HG03342 (cell line): ENCODE data around the gene SLC7A14.

Experiments
- ATAC-seq: cut with Tn5 transposase; IDR thresholded peaks from one replicate; pipeline ENCODE4 v1.9.1; 2021; ENCODE audit warnings: mild to moderate bottlenecking, moderate library complexity; ENCODE audit not compliant: unreplicated experiment

The SLC7A14 gene

DNA sequence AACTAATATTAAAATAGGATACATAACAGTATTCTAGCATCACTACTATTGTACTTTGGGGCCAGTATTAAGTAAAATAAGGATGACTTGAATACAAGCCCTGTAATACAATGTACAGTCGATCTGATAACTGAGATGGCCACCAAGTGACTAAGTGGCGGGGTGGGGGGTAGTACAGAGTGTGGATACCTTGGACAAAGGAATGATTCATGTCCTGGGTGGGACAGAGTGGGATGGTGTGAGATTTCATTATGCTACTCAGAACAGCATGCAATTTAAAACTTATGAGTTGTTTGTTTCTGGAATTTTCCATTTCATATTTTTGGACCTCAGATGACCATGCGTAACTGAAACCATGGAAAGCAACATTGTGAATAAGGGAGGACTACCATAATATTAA, 46.0 kb downstream of the SLC7A14 start:
- no peak for ATAC-seq

DNA sequence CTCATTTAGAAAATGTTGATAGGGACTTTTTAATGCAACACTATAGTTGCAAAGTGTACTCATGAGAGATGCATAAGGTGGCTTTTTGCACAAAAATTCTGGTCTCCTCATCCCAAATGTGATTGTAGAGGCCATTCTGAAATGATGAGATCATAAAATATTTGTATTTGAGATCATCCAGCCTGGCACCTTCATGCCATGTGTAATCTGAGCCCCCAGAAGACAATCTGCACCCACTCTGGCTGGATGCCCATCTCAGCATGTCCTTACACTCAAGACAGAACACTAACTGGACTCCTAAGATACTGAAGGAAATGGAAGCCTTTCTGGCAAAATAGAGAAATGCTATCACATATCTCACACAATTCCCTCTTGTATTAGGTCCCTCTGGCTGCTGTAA, 49.2 kb downstream of the SLC7A14 start:
- no peak for ATAC-seq

DNA sequence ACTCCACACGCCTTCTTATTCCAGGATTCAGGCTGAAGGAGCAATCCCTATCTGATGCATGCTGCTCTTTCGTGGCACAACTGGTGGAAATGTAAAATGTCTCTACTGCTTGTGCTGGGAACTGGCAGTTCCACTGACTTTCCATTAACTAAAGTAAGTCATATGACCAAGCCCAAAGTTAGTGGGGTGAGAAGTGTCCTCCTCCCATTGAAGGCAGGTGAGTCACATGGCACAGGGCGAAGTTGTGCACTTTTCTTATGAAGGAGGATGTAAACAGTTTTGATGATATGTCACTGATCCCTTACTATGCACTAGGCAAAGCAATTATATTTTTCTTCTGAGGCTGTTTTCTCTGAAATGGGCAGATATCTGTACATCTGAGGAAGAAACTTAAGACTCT, 51.6 kb downstream of the SLC7A14 start:
- no peak for ATAC-seq

DNA sequence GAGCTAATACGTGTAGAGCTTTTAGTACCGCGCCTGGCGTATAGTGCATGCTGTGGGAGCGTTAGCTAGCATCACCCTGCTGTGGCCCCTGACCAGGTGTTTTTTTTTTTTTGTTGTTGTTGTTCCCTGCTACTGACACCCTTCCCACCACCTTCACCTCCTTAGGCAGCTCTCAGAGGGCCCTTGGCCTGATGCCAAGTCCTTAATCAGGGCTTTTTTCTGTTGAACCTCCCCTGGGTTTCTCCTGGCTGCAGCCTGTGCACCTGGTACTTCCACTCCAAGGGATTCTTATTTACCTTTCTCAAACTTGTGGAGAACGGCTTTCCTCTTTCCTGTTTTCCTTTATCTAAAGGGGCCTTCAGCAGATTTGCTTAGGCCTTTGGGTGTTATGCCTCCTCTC, 53.3 kb downstream of the SLC7A14 start:
- no peak for ATAC-seq

DNA sequence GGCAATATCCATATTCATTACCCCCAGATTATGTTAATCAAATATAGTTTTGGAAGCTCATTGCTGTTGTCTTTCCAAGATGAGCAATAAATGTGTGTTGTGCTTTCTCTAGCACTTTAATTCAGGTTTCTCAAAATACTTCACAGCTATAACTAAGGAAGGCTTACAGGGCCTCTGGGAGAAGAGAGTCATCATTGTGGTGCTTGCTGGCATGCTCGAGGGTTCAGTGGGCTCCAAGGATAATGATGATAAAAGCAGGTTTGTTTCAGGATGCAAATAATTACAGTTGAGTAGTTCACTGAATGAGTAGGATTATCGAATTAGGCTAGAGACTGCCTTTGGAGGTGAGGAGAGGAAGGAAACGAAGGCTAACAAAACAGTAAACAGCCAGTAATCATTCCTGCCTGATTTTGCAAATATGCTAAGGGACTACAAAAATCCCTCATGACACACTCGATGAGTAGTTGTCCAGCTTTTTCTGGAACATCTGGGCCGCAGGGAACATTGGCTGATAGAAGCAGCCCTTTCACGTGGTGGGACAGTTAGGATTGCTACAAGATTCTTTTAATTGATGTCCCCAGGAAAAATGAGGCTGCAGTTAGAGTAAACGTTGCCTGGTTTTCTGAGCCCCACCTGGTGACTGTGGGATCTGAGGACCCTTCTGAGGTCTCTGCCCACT, 54.1 kb downstream of the SLC7A14 start:
- no peak for ATAC-seq

DNA sequence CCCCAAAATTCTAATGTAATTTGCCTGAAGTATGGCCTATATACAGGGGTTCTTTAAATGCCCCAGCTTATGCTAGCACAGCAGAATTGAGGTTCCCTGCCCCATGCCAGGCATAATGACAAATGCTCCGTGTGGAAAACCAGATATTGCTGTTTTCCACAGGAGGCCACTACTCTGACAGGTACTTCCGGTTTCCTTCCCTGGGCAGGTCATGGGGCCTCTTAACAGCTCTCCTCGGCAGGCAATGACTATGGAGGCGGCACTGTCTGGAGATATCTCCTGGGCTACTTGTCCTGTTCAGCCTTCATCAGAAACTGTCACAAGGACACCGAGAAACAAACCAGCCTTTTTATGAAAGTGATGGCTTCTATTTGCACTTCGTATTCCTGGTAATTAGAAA, 54.8 kb downstream of the SLC7A14 start:
- no peak for ATAC-seq

DNA sequence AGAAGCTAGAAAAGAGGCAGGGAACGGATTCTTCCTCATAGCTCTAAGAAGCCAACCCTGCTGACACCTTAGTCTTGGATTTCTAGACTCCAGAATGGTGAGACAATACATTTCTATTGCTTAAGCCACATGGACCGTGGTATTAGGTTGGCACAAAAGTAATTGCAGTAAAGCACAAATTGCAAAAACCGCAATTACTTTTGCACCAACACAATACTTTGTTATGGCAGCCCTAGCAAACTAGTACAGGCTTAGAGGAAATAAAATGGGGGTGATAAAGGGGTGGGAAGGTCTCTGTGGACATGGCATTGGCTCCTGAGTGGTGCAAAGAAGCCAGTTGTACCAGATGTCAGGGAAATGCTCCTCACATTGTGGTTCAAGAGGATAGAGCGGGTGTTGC, 56.0 kb downstream of the SLC7A14 start:
- no peak for ATAC-seq

DNA sequence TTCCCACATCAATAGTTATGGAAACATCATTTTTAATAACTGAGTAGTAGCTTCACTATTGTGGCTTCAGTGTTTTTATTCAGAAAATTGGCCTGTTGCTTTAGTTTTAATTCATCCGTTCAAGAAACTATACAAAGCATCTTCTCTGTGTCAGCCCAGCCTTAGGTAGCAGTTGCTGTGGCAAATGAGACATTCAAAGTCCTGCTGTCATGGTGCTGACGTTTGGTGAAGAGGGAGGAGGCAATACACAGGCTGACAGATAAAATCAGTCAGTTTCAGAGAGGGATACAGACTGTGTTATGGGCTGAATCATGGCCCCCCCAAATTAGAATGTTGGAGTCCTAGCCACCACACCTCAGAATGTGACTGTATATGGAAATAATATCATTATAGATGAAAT, 56.5 kb downstream of the SLC7A14 start:
- no peak for ATAC-seq

DNA sequence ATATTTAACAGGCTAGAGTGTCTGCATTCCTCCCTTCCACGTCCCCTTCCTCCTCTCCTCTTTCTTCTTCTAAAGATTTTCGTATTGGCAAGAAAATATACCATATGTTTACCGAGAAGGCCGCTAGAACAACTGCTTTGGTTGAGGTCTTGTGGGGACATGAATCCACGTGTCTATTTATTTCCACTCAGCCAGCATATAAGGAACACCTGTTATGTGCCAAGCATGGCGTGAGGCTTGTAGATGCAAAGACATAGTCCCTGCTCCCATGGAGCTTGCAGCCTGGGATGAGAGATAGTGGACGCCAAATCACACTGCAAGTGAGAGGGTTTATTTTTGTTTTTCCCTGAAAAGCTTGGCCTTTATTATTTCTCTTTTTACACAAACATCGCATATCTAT, 57.1 kb downstream of the SLC7A14 start:
- no peak for ATAC-seq

DNA sequence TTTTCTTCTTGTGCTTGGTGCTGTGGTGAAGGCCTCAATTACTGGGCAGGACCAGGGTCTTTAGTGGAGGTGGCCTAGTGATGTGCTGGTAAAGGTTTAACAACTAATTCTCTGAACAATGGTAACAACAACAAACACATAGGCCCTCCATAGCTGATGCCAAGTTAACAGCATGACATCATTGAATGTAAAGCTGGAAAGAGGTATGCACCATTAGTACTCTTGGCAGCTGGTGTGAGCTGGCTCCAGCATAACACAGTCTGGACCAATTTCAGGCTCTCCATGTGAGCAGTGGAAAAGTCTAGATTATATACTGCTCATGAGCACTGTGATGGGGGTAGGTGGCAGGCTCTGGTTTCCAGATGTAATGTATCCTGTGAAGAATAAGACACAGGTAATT, 61.8 kb downstream of the SLC7A14 start:
- ATAC-seq = no peak

DNA sequence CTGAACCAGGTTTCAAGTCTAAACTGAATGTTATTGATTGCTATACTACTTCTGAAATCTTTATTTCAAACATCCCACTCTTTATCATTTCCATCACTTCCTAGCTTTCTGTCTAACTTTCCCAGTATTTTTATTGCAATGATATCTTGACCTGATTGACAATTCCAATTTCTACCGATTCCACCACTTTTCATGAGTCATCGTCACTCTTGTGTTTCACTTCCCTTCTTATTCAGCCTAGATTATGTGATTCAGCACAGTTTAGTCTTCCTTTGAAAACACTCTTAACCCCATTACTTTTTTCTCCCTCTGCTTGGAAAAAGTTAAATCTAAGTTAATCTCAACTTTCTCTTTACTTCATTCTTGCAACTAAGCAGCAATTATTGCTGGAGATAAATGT, 62.6 kb downstream of the SLC7A14 start:
- ATAC-seq = no peak

DNA sequence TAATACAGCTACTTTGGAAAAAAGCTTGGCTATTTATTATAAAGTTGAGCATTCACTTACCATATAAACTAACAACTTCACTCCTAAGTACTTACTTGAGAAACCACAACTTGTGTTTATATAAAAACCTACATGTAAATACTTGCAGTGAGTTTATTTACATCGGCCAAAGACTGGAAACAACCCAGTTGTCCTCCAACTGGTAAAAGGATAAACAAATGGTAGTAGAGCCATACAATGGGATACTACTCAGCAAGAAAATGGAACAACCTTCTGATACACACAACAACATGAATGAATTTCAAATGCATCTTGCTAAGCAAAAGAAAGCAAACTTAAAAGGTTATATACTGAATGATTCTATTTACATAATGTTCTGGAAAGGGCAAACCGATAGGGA, 63.7 kb downstream of the SLC7A14 start:
- ATAC-seq = no peak

DNA sequence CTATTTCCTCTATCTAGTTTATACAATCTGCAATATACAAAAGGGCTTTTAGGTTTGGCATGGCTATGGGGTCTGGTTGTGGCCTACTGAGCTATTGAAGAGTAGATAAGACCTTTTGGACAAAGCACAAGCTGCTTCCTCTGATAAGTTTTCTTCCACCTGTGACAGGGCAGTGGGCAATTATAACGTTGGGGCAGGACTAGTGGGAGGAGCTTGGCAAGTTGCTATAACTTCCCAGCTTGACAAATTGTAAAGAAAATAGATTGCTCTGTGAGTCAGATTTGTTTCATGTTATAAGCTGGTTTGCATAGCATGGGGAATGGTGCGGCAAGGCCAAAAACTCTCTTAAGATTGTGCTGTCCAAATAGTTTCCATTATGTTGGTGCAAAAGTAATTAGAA, 64.9 kb downstream of the SLC7A14 start:
- ATAC-seq = no peak

DNA sequence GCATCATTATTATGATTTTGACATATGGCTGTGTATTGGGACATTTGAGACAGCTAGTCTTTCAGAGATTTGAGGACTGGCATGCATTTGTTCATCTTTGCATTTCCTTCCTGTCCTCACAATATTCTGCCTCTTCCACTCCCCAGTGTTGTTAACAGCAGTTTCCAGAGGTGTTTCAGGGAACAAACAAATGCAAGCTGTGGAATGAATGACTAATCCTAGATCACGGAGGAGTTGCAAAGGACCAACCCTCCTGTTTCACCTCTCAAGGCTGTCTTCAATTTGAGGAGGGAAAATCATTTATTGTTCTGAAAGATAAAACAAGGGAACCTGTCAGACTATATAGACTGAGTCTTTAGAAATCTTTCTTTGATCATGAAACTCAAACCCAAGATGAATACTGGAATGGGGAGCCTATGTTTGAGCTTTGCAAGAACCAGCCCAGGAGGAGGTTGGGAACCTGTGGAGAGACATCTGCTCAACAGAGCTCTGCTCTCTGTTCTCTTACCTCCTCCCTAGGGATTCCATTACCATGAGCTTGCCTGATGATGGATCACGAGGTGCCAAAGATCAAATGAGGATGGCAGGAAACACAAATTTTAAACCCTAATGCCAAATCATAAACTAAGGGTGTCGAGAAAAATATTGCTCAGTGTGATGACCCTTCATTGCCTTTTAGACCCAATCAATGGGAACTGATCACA, 68.5 kb downstream of the SLC7A14 start:
- ATAC-seq = no peak

DNA sequence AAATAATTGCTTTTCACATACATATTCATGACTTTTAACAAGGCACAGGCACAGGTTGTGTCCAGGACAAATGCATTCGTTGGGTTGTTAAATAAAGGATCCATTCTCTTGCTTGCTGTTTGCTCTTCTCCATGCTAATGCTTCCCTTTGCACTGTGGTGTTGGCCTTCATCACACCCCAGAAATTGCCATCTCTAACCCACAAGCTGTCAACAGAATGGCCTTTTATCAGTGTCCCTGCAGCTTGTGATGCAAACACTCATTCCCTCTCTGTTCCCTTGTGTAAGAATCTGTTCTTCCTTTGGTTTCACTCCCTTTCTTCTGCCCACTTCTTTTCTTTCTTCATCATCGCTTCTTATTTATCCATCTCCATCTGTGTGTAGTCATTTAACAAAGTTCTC, 72.2 kb downstream of the SLC7A14 start:
- ATAC-seq = no peak

DNA sequence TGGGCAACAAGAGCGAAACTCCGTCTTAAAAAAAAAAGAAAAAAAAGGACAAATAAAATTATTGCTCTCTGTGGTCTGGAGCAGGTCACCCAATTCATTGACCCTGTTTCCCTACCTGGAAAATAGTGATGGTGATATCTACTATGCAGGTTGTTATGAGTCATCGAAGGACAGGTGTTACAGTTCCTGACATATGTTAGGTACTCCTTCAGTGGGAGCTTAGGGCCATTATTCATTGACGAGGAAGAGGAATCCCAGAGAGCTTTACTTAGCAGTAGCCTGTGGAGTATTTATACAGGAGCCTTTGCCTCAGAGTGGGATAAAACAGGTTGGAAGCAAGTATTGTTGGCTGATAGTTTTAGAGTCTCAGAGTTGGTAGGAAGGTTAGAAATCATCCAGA, 74.5 kb downstream of the SLC7A14 start:
- no peak for ATAC-seq

DNA sequence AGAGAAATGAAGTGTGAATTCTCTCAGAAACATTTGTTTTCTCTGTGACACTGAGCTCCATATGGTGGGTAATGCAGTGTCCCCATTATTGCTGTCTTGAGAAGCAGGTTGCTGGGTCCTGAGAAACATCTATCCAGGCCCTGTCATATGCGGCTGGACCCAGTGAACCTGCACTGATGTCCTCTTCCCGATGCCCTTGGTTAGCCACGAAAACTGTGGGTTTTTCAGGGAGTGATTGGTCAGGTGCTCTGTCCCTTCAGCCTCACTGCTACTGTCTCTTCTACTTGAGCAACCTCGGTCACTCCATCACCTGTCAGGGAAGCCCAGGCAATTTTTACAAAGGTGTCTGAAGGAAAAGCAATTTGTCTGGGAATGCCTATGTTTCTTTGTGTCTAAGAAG, 77.0 kb downstream of the SLC7A14 start:
- no peak for ATAC-seq

DNA sequence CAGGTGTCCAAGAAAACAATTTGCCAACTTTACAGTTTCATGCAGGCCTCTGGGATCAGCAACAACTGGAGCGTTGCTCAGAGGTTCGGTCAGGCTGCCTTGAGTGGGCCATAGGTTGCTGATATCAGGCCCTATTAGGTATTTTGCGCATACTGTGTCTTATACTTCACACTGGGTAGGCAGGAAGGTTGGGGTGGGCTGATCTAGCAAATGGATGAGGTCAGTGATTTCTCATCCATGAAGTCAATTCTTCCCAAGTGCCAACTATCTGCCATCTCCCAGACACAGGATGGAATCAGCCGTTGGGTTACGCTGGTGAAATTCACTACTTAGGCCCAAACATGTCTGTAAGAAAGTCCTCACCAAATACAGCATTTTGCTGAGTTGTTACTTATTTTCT, 77.6 kb downstream of the SLC7A14 start:
- ATAC-seq = no peak

DNA sequence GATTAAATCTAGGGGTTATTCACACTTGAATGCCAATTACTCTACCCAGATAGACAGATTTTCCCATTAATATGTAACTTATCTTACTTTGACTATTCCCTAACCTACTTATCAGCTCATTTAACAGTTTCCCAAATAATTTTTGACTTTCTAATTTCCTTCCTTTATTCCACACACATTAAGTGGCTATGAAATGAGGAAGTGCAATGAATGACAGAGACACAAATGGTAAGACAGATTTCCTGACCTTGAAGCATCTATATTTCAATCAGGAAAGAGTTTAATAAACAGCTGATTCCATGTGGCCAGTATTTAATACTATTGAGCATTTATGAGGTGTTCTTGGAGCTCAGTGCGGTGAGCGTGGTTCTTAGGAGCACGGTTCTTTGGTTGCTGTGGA, 78.8 kb downstream of the SLC7A14 start:
- ATAC-seq = no peak

DNA sequence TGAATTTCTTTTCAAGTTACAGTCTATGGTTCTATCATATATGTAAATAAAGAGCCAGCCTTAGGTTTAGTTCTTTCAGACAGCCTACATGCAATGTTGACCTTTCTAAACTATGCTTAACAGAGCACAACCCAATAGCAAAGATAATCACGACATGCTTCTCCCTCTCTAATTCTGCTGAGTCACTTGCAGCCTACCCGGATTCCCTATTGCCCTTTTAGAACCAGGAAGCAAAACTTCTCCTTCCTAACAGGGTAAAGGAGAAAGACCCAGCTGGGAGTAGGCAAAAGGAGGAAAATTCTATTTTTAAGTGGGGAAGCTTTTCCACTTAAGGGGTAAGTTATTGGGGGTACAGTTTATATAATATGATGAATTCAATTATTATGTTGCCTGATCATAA, 79.3 kb downstream of the SLC7A14 start:
- ATAC-seq = no peak

DNA sequence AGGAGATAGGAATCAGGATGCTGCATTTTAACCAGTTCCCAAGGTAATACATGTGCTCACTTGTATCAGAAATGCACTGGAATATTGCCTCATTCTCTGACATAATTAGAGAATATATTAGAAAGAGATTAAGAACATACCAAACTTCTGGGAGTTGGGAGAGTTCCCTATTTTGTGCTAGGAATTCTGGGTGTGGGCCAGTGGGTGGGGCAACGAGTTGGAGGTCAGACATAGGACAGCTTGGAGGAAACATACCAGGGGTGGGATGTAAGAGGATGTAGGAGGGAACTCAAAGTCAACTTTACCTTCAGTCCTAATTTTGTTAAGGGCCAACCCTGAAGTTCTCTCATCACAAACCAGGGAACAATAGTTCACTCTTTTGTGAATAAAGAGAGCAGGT, 83.6 kb downstream of the SLC7A14 start:
- no peak for ATAC-seq

DNA sequence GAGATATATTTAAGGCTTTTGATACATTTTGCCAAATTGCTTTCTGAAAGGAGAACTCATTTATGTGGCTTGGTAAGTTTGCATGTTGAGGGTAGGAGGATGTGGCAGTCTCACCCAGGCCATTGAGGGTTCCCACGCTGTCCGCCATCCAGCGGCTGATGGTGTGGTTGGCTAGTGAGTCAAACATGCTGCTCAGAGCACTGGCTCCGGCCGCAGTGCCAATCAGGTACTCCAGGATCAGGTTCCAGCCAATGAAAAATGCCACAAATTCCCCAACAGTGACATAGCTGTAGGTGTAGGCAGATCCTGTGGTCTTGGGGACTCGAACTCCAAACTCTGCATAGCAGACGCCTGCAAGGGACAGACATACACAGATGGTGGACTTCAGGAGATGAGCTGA, 84.9 kb downstream of the SLC7A14 start:
- no peak for ATAC-seq

DNA sequence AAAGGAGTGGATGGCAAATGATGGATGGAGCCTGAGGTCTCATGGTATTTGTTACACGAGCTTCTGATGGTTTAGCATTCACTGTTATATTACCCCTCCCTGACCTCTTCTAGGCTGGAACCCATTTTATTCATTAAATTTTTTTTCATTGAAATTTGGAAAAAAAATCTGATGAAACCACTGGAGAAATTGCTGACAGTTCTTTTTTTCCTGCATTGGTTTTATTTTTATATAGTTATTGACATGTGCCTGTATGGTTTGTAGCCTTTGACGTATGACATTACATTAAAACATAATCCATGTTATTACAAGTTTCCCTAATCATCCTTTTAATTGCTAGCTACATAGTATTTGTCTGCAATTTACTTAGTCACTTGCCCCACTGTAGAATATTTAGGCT, 85.4 kb downstream of the SLC7A14 start:
- no peak for ATAC-seq
